GM12878 (cell line): Measurements from ENCODE around the gene COQ4. TPM values are rescaled to one million over a fixed set of nuclear protein-coding genes. Genes with fewer than 3 reads are reported as not detected.
A peak's percentile ranks its signal among the peaks of the same experiment; 100 is the strongest.

ENCODE experiments used
- CEBPB ChIP-seq, 2 experiments: fragments of 150-350 bp in 1 of 2; IDR thresholded peaks; 2 replicates each; pipeline ENCODE4 v1.6.1; 2012 to 2014; ENCODE audit warnings: low read depth in 2 of 2, low read length in 2 of 2, borderline replicate concordance in 1 of 2, inconsistent platforms in 1 of 2
- CHD2 ChIP-seq: IDR thresholded peaks from 2 replicates; pipeline ENCODE4 v1.6.1; 2011; ENCODE audit warnings: low read depth, low read length, improper control_type of control experiment, borderline replicate concordance
- DPF2 ChIP-seq: fragments of 450-650 bp; IDR thresholded peaks from 2 replicates; pipeline ENCODE4 v1.6.1; 2017; ENCODE audit warnings: mild to moderate bottlenecking
- FOXK2 ChIP-seq: fragments of 450-650 bp; IDR thresholded peaks from 2 replicates; pipeline ENCODE4 v1.6.1; 2017; ENCODE audit warnings: mild to moderate bottlenecking, moderate library complexity
- FOXM1 ChIP-seq: IDR thresholded peaks from 2 replicates; pipeline ENCODE4 v1.6.1; 2012; ENCODE audit warnings: low read depth, mild to moderate bottlenecking, inconsistent platforms, low read length, moderate library complexity
- MYC ChIP-seq: IDR thresholded peaks from 2 replicates; pipeline ENCODE4 v1.6.1; 2011; ENCODE audit warnings: mild to moderate bottlenecking, low read length, moderate library complexity, inconsistent platforms; ENCODE audit not compliant: insufficient read depth, insufficient replicate concordance, insufficient read length, severe bottlenecking
- PAX5 ChIP-seq: IDR thresholded peaks from 2 replicates; pipeline ENCODE4 v1.6.1; 2011; ENCODE audit warnings: low read depth, low read length, borderline replicate concordance
- PAX8 ChIP-seq: fragments of 450-650 bp; IDR thresholded peaks from 2 replicates; pipeline ENCODE4 v1.6.1; 2017; ENCODE audit warnings: mild to moderate bottlenecking, moderate library complexity
- PKNOX1 ChIP-seq: fragments of 450-650 bp; IDR thresholded peaks from 2 replicates; pipeline ENCODE4 v1.6.1; 2016; ENCODE audit warnings: mild to moderate bottlenecking
- POLR2A ChIP-seq: IDR thresholded peaks from 2 replicates; pipeline ENCODE4 v1.6.1; 2011; ENCODE audit warnings: low read depth, mild to moderate bottlenecking, low read length
- RB1 ChIP-seq: fragments of 450-650 bp; formaldehyde crosslinking; IDR thresholded peaks from 2 replicates; pipeline ENCODE4 v1.6.1; 2017; ENCODE audit warnings: mild to moderate bottlenecking, borderline replicate concordance
- REST ChIP-seq: IDR thresholded peaks from 2 replicates; pipeline ENCODE4 v1.6.1; 2012; ENCODE audit warnings: mild to moderate bottlenecking, low read depth, low read length
- YY1 ChIP-seq: IDR thresholded peaks from 2 replicates; pipeline ENCODE4 v1.6.1; 2011; ENCODE audit warnings: low read depth, mild to moderate bottlenecking, low read length
- ZBED1 ChIP-seq: IDR thresholded peaks from 2 replicates; pipeline ENCODE4 v1.6.1; 2016; ENCODE audit warnings: borderline replicate concordance
- ZZZ3 ChIP-seq: IDR thresholded peaks from 2 replicates; pipeline ENCODE4 v1.6.1; 2011; ENCODE audit warnings: low read depth; ENCODE audit not compliant: control insufficient read depth, insufficient read length
- polyA plus RNA-seq, 11 experiments: library from polyadenylated mRNA; depleted of rRNA in 4 of 11; unstranded in 6 of 11; stranded (reverse) in 5 of 11; fragments of >200 nt; fragmentation: Nextera tagmentation in 4 of 11; fragmentation: Illumina TruSeq in 1 of 11; extraction: Ambion mirVana in 4 of 11; extraction: Trizol in 1 of 11; gene quantifications; 1 replicate in 1 of 11; 2 replicates in 10 of 11; pipeline versions ENCODE4 v1.2.1 to v1.2.3, GENCODE V29; 2011 to 2016; ENCODE audit warnings: inconsistent platforms in 2 of 11, missing spikeins in 2 of 11, low read depth in 1 of 11
- total RNA-seq, 4 experiments: library from RNA; depleted of rRNA in 3 of 4; stranded (reverse); fragments of >200 nt in 3 of 4; fragmentation: Illumina TruSeq in 1 of 4; extraction: Trizol in 1 of 4; gene quantifications; 2 replicates each; pipeline versions ENCODE4 v1.2.1 to v1.2.3, GENCODE V29; 2013 to 2021
- TF ChIP-seq, protein P1 (sequence below): fragments of 450-650 bp; IDR thresholded peaks from 2 replicates; pipeline ENCODE4 v1.6.1; 2017; ENCODE audit warnings: mild to moderate bottlenecking
- TF ChIP-seq, protein P2 (sequence below): fragments of 450-650 bp; formaldehyde crosslinking; IDR thresholded peaks from 2 replicates; pipeline ENCODE4 v1.4.0; 2022; ENCODE audit warnings: mild to moderate bottlenecking, moderate library complexity
- TF ChIP-seq, protein P3 (sequence below): IDR thresholded peaks from 2 replicates; pipeline ENCODE4 v1.6.1; 2012; ENCODE audit warnings: low read depth, low read length, improper control_type of control experiment

The COQ4 gene
- total and polyA plus RNA-seq, 10 of the 15 experiments (the other 5 are each of a cell fraction or from before 2014, with no cell fraction given) = 3.8 to 64.1 (median 38.6) TPM

DNA sequence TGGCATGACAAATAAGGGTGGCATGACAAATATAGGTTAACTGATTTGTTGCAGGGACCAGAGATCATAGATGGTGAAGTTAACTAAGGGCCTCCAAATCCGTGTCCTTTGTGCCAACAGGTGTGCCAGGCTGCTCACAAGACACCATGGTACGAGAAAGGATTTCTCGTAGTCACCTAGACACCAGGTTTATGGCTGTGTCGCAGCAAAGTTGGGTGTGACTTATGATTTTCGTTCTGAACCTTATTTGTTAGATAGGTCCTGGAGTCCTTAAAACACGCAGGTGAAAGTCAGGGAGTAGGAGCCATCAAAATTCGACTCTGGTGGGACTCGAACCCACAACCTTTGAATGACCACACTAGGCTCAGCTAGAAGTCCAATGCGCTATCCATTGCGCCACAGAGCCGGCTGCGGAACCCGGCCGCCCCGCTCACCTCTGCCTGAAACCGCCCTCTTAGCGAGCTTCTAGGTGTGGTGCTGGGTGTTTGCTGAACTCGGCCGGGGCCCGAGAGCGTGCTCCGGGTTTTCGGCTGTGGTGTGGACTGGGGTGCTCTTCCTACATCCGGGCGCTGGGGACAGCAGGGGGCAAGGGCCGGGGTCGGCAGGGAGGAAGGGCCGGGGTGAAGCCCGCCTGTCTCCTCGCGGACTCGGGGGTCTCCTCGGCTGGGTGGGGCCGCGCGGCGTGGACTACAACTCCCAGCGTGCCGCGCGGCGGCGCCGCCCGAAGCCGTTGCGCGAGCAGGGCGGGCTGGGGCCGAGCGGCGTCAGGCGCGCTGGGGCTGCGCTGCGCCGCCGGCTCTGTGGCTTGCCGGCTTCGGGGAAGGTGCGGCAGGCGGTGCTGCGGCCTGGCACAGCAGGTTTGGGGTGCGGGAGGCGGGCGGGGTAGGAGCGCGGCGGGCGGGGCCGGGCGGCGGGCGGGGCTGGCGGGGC is 17.4 kb downstream of the COQ4 start, which contains the start of gene SLC27A4 (continued):
- TF ChIP-seq PKNOX1 (no peak), PAX8 (no peak), MYC (no peak), CEBPB (IDR thresholded peaks at IDR 0.05; ENCODE audit: borderline replicate concordance in 1 of 2, low read depth in 2 of 2, low read length in 2 of 2) (no peak), RB1 (peak; percentile 60), ZZZ3 (no peak), FOXM1 (no peak), YY1 (peak; percentile 72), ZBED1 (no peak), PAX5 (no peak), FOXK2 (no peak), POLR2A (peak; percentile 41; the same call in 1 of the 2 replicates), DPF2 (0 out of 2 replicates have a peak, but pooled peaks have one; percentile 11), REST (no peak), CHD2 (no peak)
- TF ChIP-seq, protein P1, sequence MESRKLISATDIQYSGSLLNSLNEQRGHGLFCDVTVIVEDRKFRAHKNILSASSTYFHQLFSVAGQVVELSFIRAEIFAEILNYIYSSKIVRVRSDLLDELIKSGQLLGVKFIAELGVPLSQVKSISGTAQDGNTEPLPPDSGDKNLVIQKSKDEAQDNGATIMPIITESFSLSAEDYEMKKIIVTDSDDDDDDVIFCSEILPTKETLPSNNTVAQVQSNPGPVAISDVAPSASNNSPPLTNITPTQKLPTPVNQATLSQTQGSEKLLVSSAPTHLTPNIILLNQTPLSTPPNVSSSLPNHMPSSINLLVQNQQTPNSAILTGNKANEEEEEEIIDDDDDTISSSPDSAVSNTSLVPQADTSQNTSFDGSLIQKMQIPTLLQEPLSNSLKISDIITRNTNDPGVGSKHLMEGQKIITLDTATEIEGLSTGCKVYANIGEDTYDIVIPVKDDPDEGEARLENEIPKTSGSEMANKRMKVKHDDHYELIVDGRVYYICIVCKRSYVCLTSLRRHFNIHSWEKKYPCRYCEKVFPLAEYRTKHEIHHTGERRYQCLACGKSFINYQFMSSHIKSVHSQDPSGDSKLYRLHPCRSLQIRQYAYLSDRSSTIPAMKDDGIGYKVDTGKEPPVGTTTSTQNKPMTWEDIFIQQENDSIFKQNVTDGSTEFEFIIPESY = no peak
- TF ChIP-seq, protein P2, sequence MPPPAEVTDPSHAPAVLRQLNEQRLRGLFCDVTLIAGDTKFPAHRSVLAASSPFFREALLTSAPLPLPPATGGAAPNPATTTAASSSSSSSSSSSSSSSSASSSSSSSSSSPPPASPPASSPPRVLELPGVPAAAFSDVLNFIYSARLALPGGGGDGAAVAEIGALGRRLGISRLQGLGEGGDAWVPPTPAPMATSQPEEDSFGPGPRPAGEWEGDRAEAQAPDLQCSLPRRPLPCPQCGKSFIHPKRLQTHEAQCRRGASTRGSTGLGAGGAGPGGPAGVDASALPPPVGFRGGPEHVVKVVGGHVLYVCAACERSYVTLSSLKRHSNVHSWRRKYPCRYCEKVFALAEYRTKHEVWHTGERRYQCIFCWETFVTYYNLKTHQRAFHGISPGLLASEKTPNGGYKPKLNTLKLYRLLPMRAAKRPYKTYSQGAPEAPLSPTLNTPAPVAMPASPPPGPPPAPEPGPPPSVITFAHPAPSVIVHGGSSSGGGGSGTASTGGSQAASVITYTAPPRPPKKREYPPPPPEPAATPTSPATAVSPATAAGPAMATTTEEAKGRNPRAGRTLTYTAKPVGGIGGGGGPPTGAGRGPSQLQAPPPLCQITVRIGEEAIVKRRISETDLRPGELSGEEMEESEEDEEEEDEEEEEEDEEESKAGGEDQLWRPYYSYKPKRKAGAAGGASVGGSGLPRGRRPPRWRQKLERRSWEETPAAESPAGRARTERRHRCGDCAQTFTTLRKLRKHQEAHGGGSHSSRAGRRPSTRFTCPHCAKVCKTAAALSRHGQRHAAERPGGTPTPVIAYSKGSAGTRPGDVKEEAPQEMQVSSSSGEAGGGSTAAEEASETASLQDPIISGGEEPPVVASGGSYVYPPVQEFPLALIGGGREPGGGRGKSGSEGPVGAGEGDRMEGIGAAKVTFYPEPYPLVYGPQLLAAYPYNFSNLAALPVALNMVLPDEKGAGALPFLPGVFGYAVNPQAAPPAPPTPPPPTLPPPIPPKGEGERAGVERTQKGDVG (CRISPR knock-in tag) = no peak
- TF ChIP-seq, protein P3, sequence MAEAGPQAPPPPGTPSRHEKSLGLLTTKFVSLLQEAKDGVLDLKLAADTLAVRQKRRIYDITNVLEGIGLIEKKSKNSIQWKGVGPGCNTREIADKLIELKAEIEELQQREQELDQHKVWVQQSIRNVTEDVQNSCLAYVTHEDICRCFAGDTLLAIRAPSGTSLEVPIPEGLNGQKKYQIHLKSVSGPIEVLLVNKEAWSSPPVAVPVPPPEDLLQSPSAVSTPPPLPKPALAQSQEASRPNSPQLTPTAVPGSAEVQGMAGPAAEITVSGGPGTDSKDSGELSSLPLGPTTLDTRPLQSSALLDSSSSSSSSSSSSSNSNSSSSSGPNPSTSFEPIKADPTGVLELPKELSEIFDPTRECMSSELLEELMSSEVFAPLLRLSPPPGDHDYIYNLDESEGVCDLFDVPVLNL = no peak
